GM23338 (cell line): ENCODE results near the gene KCNK16. TPM values are rescaled to one million over a fixed set of nuclear protein-coding genes. Genes with fewer than 3 reads are reported as not detected.

Experiments
- ATAC-seq: fragments of 200-7000 bp; cut with Tn5 transposase; 3 replicates; pipeline ENCODE4 v1.9.1; 2020
- DNase-seq: peaks from one replicate; pipeline ENCODE4 v3.0.0-alpha.2; 2015; ENCODE audit warnings: low spot score
- H2AFZ ChIP-seq: fragments of 200-600 bp; sonication (generic); 2 replicates; pipeline ENCODE4 v1.8.0; 2016; ENCODE audit warnings: antibody characterized with exemption, mild to moderate bottlenecking, moderate library complexity
- H3F3A ChIP-seq: fragments of 200-600 bp; sonication (generic); replicated peaks from 2 replicates; pipeline ENCODE4 v1.8.0; 2017; ENCODE audit warnings: antibody characterized with exemption, mixed run types, low read depth
- H3K27ac ChIP-seq: fragments of 200-600 bp; sonication (generic); 2 replicates; pipeline ENCODE4 v1.6.1; 2016; ENCODE audit warnings: low read depth
- H3K27me3 ChIP-seq: fragments of 200-600 bp; sonication (generic); 2 replicates; pipeline ENCODE4 v1.8.0; 2016; ENCODE audit warnings: mild to moderate bottlenecking, mixed run types, moderate library complexity; ENCODE audit not compliant: insufficient read depth
- H3K36me3 ChIP-seq: fragments of 200-600 bp; sonication (generic); 2 replicates; pipeline ENCODE4 v1.8.0; 2016; ENCODE audit warnings: mild to moderate bottlenecking; ENCODE audit not compliant: insufficient read depth
- H3K4me1 ChIP-seq: fragments of 200-600 bp; sonication (generic); 2 replicates; pipeline ENCODE4 v1.8.0; 2016; ENCODE audit warnings: mild to moderate bottlenecking, moderate library complexity; ENCODE audit not compliant: insufficient read depth
- H3K4me2 ChIP-seq: fragments of 200-600 bp; sonication (generic); 2 replicates; pipeline ENCODE4 v1.7.1; 2017; ENCODE audit warnings: mixed run types
- H3K4me3 ChIP-seq: fragments of 200-600 bp; sonication (generic); 2 replicates; pipeline ENCODE4 v1.6.1; 2016; ENCODE audit warnings: mixed run types
- H3K79me2 ChIP-seq: fragments of 200-600 bp; sonication (generic); replicated peaks from 2 replicates; pipeline ENCODE4 v1.8.0; 2017; ENCODE audit warnings: mild to moderate bottlenecking; ENCODE audit not compliant: insufficient read depth
- H3K9me2 ChIP-seq: fragments of 200-600 bp; sonication (generic); 2 replicates; pipeline ENCODE4 v1.8.0; 2017; ENCODE audit not compliant: insufficient read depth
- H4K20me1 ChIP-seq: fragments of 200-600 bp; sonication (generic); replicated peaks from 2 replicates; pipeline ENCODE4 v1.8.0; 2017; ENCODE audit warnings: mild to moderate bottlenecking; ENCODE audit not compliant: insufficient read depth
- H3K27ac Mint-ChIP-seq: 2 replicates; pipeline ENCODE4 v1.8.0; 2020; ENCODE audit warnings: inconsistent platforms, mild to moderate bottlenecking, moderate library complexity, mixed read lengths
- H3K27me3 Mint-ChIP-seq: 3 replicates; pipeline ENCODE4 v1.8.0; 2022; ENCODE audit warnings: low read depth, mild to moderate bottlenecking, moderate library complexity, mixed read lengths, inconsistent platforms; ENCODE audit not compliant: insufficient read depth, poor library complexity
- H3K36me3 Mint-ChIP-seq: 3 replicates; pipeline ENCODE4 v1.8.0; 2021; ENCODE audit warnings: low read depth, mild to moderate bottlenecking, inconsistent platforms, moderate library complexity, mixed read lengths
- H3K4me1 Mint-ChIP-seq: 3 replicates; pipeline ENCODE4 v1.8.0; 2020; ENCODE audit warnings: mild to moderate bottlenecking, inconsistent platforms, mixed read lengths
- H3K4me3 Mint-ChIP-seq: 3 replicates; pipeline ENCODE4 v1.8.0; 2021; ENCODE audit warnings: moderate library complexity, mild to moderate bottlenecking, inconsistent platforms, mixed read lengths
- H3K9me3 Mint-ChIP-seq: 3 replicates; pipeline ENCODE4 v1.8.0; 2020; ENCODE audit warnings: moderate library complexity, mild to moderate bottlenecking, inconsistent platforms, mixed read lengths
- CREB1 ChIP-seq: fragments of 250-450 bp; sonication (Bioruptor Pico); IDR thresholded peaks from 2 replicates; pipeline ENCODE4 v1.5.0; 2020; ENCODE audit warnings: low read depth, mild to moderate bottlenecking, moderate library complexity
- CTCF ChIP-seq, 2 experiments: fragments of 200-600 bp in 1 of 2; sonication (generic) in 1 of 2; conservative IDR thresholded peaks; 2 replicates each; pipeline versions ENCODE4 v1.5.1 to v1.6.1; 2016 to 2017; ENCODE audit warnings: antibody characterized with exemption in 2 of 2, low read depth in 2 of 2, mild to moderate bottlenecking in 2 of 2, moderate library complexity in 1 of 2
- ETS1 ChIP-seq: IDR thresholded peaks from 2 replicates; pipeline ENCODE4 v1.6.1; 2016; ENCODE audit warnings: antibody characterized with exemption
- EZH2 ChIP-seq: fragments of 200-600 bp; sonication (generic); IDR thresholded peaks from one replicate; pipeline ENCODE4 v1.8.0; 2017; ENCODE audit warnings: antibody characterized with exemption, mild to moderate bottlenecking, low read depth; ENCODE audit not compliant: unreplicated experiment
- JUNB ChIP-seq: IDR thresholded peaks from one replicate; pipeline ENCODE4 v1.6.1; 2016; ENCODE audit warnings: antibody characterized with exemption; ENCODE audit not compliant: unreplicated experiment
- NANOG ChIP-seq: IDR thresholded peaks from 2 replicates; pipeline ENCODE4 v1.6.1; 2016; ENCODE audit warnings: antibody characterized with exemption, borderline replicate concordance
- POLR2AphosphoS5 ChIP-seq: IDR thresholded peaks from 2 replicates; pipeline ENCODE4 v1.6.1; 2016; ENCODE audit warnings: antibody characterized with exemption, low read depth
- STAT1 ChIP-seq: IDR thresholded peaks from one replicate; pipeline ENCODE4 v1.6.1; 2016; ENCODE audit warnings: antibody characterized with exemption; ENCODE audit not compliant: unreplicated experiment
- ZNF114 ChIP-seq: fragments of 250-450 bp; sonication (Bioruptor Pico); IDR thresholded peaks from 2 replicates; pipeline ENCODE4 v1.5.0; 2020; ENCODE audit warnings: mild to moderate bottlenecking, moderate library complexity
- ZNF331 ChIP-seq: fragments of 250-450 bp; sonication (Bioruptor Pico); IDR thresholded peaks from 2 replicates; pipeline ENCODE4 v1.5.0; 2020; ENCODE audit warnings: low read depth, mild to moderate bottlenecking, moderate library complexity
- ZNF462 ChIP-seq: fragments of 250-450 bp; sonication (Bioruptor Pico); IDR thresholded peaks from 2 replicates; pipeline ENCODE4 v1.5.0; 2020; ENCODE audit warnings: mild to moderate bottlenecking, moderate library complexity
- polyA plus RNA-seq: library from polyadenylated mRNA; unstranded; fragments of >200 nt; fragmentation: Nextera tagmentation; extraction: Ambion mirVana; gene quantifications from 2 replicates; pipeline ENCODE4 v1.2.1, GENCODE V29; 2016
- total RNA-seq: library from RNA; depleted of rRNA; stranded (reverse); fragments of >200 nt; shearing (Covaris generic); gene quantifications from 2 replicates; pipeline ENCODE4 v1.2.3, GENCODE V29; 2014

Gene KCNK16
- total and polyA plus RNA-seq, 2 experiments from 2014 or later = not detected

- TF ChIP-seq CTCF (conservative IDR thresholded peaks at IDR 0.05; ENCODE audit: low read depth in 2 of 2) (no peak), CREB1 (CRISPR knock-in tag) (no peak), ETS1 (no peak), ZNF331 (no peak), POLR2AphosphoS5 (no peak), STAT1 (no peak), ZNF114 (CRISPR knock-in tag) (no peak), EZH2 (no peak), JUNB (no peak)
These were observed 43.0 kb downstream of the KCNK16 start (continued) for GRCh38 chr6:39279539-39279938.

- Histone ChIP-seq H4K20me1 (no peaks in the 10 kb centered on the region), H3K36me3 (no peaks in the 10 kb centered on the region), H3K4me2 (no peak overlapping the region), H3K79me2 (no peaks in the 10 kb centered on the region), H2AFZ (no peak overlapping the region), H3K4me3 (no peak overlapping the region), H3K4me1 (peaks cover 27% of the 10 kb centered on the region), H3K27me3 (no peaks in the 10 kb centered on the region), H3F3A (no peaks in the 10 kb centered on the region), H3K27ac (no peak overlapping the region), H3K9me2 (no peaks in the 10 kb centered on the region; the same call in 1 of the 2 replicates)
- no peak overlapping the region for H3K4me3 Mint-ChIP-seq
- no peak for TF ChIP-seq NANOG
- ATAC-seq = no peak
- H3K27me3 Mint-ChIP-seq = peaks cover 9% of the 10 kb centered on the region
- H3K9me3 Mint-ChIP-seq = no peaks in the 10 kb centered on the region; the same call in 2 of the 3 replicates
- no peak overlapping the region for H3K27ac Mint-ChIP-seq
- no peaks in the 10 kb centered on the region for H3K36me3 Mint-ChIP-seq
- H3K4me1 Mint-ChIP-seq = peaks cover 22% of the 10 kb centered on the region
- no peak for DNase-seq
These were observed 46.0 kb downstream of the KCNK16 start for GRCh38 chr6:39276379-39276995.

GRCh38 chr6:39274903-39275302 is 47.6 kb downstream of the KCNK16 start:
- H3K4me3 ChIP-seq = no peak overlapping the region
- no peaks in the 10 kb centered on the region; the same call in 1 of the 2 replicates for H3K9me2 ChIP-seq
- no peak for ATAC-seq
- H3K27ac ChIP-seq = no peak overlapping the region
- no peaks in the 10 kb centered on the region for H3K79me2 ChIP-seq
- no peak overlapping the region for H3K4me3 Mint-ChIP-seq
- H3K27ac Mint-ChIP-seq = no peak overlapping the region
- H3K36me3 ChIP-seq = 0 out of 2 replicates have a peak, but pooled peaks cover 2% of the 10 kb centered on the region
- H3K9me3 Mint-ChIP-seq = no peaks in the 10 kb centered on the region; the same call in 2 of the 3 replicates
- no peaks in the 10 kb centered on the region for H3F3A ChIP-seq
- H3K27me3 ChIP-seq = no peaks in the 10 kb centered on the region
- no peak overlapping the region for H3K4me2 ChIP-seq
- peaks cover 21% of the 10 kb centered on the region for H3K4me1 Mint-ChIP-seq
- no peak overlapping the region for H2AFZ ChIP-seq
- peaks cover 27% of the 10 kb centered on the region for H3K4me1 ChIP-seq
- no peaks in the 10 kb centered on the region for H4K20me1 ChIP-seq
- no peaks in the 10 kb centered on the region for H3K36me3 Mint-ChIP-seq
- peaks cover 4% of the 10 kb centered on the region for H3K27me3 Mint-ChIP-seq
- DNase-seq = no peak
- no peak for TF ChIP-seq ZNF462 (CRISPR knock-in tag)
- TF ChIP-seq ZNF331 = no peak
- no peak for TF ChIP-seq CREB1 (CRISPR knock-in tag)
